HFF-Myc (cell line): ENCODE results near the gene DNAJB9.

ENCODE experiments used
- DNase-seq: peaks from one replicate; pipeline ENCODE4 v3.0.0-alpha.2; 2011; ENCODE audit warnings: low read depth; ENCODE audit errors: extremely low read depth
- H3K4me3 ChIP-seq: replicated peaks from 2 replicates; pipeline ENCODE4 v1.5.1; 2011; ENCODE audit warnings: low read depth, mild to moderate bottlenecking, control low read depth, low read length
- TF ChIP-seq, protein P1 (sequence below): IDR thresholded peaks from 2 replicates; pipeline ENCODE4 v1.5.1; 2012; ENCODE audit warnings: mild to moderate bottlenecking, low read depth, low read length, control low read depth; ENCODE audit errors: missing control alignments

DNAJB9 gene

DNA sequence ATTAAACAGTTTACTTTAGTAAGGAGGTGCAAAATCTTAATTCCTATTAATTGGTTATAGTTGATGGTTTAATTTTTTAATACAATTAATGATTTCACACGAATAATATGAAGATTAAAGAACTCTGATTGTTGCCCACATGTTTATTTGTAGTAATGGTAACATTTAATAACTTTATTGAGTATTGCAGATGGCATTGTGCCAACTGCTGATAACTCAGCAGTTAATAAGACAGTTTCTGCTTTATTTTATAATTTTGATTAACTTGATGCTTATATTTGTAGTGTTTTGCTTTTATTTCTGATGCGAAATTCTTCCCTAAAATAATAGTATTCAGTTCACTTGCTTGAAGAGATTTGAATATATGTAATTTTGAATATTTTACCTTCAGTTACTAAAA, 2.8 kb downstream of the DNAJB9 start:
- TF ChIP-seq, protein P1, sequence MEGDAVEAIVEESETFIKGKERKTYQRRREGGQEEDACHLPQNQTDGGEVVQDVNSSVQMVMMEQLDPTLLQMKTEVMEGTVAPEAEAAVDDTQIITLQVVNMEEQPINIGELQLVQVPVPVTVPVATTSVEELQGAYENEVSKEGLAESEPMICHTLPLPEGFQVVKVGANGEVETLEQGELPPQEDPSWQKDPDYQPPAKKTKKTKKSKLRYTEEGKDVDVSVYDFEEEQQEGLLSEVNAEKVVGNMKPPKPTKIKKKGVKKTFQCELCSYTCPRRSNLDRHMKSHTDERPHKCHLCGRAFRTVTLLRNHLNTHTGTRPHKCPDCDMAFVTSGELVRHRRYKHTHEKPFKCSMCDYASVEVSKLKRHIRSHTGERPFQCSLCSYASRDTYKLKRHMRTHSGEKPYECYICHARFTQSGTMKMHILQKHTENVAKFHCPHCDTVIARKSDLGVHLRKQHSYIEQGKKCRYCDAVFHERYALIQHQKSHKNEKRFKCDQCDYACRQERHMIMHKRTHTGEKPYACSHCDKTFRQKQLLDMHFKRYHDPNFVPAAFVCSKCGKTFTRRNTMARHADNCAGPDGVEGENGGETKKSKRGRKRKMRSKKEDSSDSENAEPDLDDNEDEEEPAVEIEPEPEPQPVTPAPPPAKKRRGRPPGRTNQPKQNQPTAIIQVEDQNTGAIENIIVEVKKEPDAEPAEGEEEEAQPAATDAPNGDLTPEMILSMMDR, result no peak
- no peak overlapping the region for H3K4me3 ChIP-seq
- DNase-seq, result no peak

GRCh38 chr7:108575156-108575555, 5.5 kb downstream of the DNAJB9 start:
- TF ChIP-seq, protein P1, result no peak

DNA sequence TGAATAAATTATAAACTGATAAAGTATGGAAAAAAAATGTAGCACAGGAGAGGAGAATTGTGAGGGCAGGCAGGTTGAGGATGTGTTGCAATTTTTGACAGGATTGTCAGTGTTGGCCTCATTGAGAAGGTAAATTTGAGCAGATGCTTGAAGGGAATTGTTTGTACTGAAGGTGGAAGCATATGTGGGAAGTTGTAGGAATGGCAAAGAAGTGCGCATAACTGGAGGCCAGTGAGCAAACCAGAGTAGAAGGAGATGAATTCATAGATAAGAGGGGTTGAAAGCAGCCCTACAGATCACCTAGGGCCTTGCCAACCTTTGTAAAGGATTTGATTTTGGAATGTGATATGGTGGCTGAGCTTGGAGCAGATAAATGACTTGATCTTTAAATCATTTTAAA, 6.4 kb downstream of the DNAJB9 start:
- TF ChIP-seq, protein P1, result no peak
- no peak overlapping the region for H3K4me3 ChIP-seq
- DNase-seq, result no peak

More at GRCh38 chr7:108575156-108575555, 5.5 kb downstream of the DNAJB9 start:
- DNase-seq, result no peak
- no peak overlapping the region for H3K4me3 ChIP-seq

- TF ChIP-seq, protein P1, result no peak
- no peak for DNase-seq
- no peak overlapping the region for H3K4me3 ChIP-seq
These were observed 9.3 kb downstream of the DNAJB9 start for GRCh38 chr7:108578937-108579336.

GRCh38 chr7:108580298-108580697, 10.6 kb downstream of the DNAJB9 start:
- no peak overlapping the region for H3K4me3 ChIP-seq
- no peak for DNase-seq
- TF ChIP-seq, protein P1, result no peak

- no peak overlapping the region for H3K4me3 ChIP-seq
- TF ChIP-seq, protein P1, result no peak
- DNase-seq, result no peak
These were observed 12.2 kb downstream of the DNAJB9 start for GRCh38 chr7:108581655-108582491.
